OCI-LY3 (cell line): ENCODE results near the gene ADARB1.

Experiments used
- H2AFZ ChIP-seq: fragments of 200-600, 300-600 bp; shearing (Covaris generic); 2 replicates; pipeline ENCODE4 v1.6.0; 2014; ENCODE audit warnings: antibody characterized with exemption, low read depth, low read length
- H3K27ac ChIP-seq: fragments of 200-600, 300-600 bp; sonication (generic); 2 replicates; pipeline ENCODE4 v1.5.1; 2014; ENCODE audit warnings: mild to moderate bottlenecking, low read length, moderate library complexity, mixed read lengths
- H3K27me3 ChIP-seq: fragments of 200-600, 300-600 bp; sonication (generic); 2 replicates; pipeline ENCODE4 v1.6.1; 2014; ENCODE audit warnings: low read depth, low read length, mixed read lengths
- H3K36me3 ChIP-seq: fragments of 200-600, 300-600 bp; sonication (generic); replicated peaks from 2 replicates; pipeline ENCODE3; 2014; ENCODE audit warnings: low read depth, low read length, mixed read lengths
- H3K4me1 ChIP-seq: fragments of 300-600, 200-600 bp; sonication (generic); 2 replicates; pipeline ENCODE4 v1.6.1; 2014; ENCODE audit warnings: low read length, mixed read lengths
- H3K4me2 ChIP-seq: fragments of 200-600, 300-600 bp; sonication (generic); 2 replicates; pipeline ENCODE4 v1.6.1; 2014; ENCODE audit warnings: low read length, mixed read lengths
- H3K4me3 ChIP-seq: fragments of 300-600, 200-600 bp; sonication (generic); 2 replicates; pipeline ENCODE4 v1.5.1; 2014; ENCODE audit warnings: antibody characterized with exemption, mild to moderate bottlenecking, low read length, moderate library complexity
- H3K79me2 ChIP-seq: fragments of 300-600, 200-600 bp; shearing (Covaris generic); 2 replicates; pipeline ENCODE4 v1.6.1; 2014; ENCODE audit warnings: mild to moderate bottlenecking, low read length, mixed read lengths
- H3K9ac ChIP-seq: fragments of 300-600, 200-600 bp; shearing (Covaris generic); 2 replicates; pipeline ENCODE4 v1.6.0; 2014; ENCODE audit warnings: mild to moderate bottlenecking, low read length, moderate library complexity
- H3K9me3 ChIP-seq: fragments of 200-600, 300-600 bp; shearing (Covaris generic); 2 replicates; pipeline ENCODE4 v1.6.1; 2014; ENCODE audit warnings: low read length, mixed read lengths; ENCODE audit not compliant: insufficient read depth
- H4K20me1 ChIP-seq: fragments of 200-600, 300-600 bp; sonication (generic); 2 replicates; pipeline ENCODE4 v1.6.1; 2016; ENCODE audit warnings: low read length, mixed read lengths; ENCODE audit not compliant: insufficient read depth
- EZH2phosphoT487 ChIP-seq: fragments of 200-600 bp; shearing (Covaris generic); IDR thresholded peaks from 2 replicates; pipeline ENCODE4 v1.6.1; 2018; ENCODE audit warnings: antibody characterized with exemption, mixed run types, low read depth
- TF ChIP-seq, protein P1 (sequence below): fragments of 200-600, 300-600 bp; sonication (generic); IDR thresholded peaks from 2 replicates; pipeline ENCODE4 v1.5.1; 2014; ENCODE audit warnings: antibody characterized with exemption, low read length, low read depth

The ADARB1 gene

GRCh38 chr21:45126204-45126626 lies 51.8 kb downstream of the ADARB1 start:
- Histone ChIP-seq H4K20me1 (no peaks in the 10 kb centered on the region), H3K4me2 (no peak overlapping the region), H3K4me3 (no peak overlapping the region), H3K79me2 (no peaks in the 10 kb centered on the region), H3K9ac (no peak overlapping the region), H3K27ac (no peak overlapping the region), H2AFZ (no peak overlapping the region), H3K4me1 (no peaks in the 10 kb centered on the region), H3K9me3 (no peaks in the 10 kb centered on the region), H3K27me3 (peaks cover 36% of the 10 kb centered on the region), H3K36me3 (no peaks in the 10 kb centered on the region)
- TF ChIP-seq, protein P1, sequence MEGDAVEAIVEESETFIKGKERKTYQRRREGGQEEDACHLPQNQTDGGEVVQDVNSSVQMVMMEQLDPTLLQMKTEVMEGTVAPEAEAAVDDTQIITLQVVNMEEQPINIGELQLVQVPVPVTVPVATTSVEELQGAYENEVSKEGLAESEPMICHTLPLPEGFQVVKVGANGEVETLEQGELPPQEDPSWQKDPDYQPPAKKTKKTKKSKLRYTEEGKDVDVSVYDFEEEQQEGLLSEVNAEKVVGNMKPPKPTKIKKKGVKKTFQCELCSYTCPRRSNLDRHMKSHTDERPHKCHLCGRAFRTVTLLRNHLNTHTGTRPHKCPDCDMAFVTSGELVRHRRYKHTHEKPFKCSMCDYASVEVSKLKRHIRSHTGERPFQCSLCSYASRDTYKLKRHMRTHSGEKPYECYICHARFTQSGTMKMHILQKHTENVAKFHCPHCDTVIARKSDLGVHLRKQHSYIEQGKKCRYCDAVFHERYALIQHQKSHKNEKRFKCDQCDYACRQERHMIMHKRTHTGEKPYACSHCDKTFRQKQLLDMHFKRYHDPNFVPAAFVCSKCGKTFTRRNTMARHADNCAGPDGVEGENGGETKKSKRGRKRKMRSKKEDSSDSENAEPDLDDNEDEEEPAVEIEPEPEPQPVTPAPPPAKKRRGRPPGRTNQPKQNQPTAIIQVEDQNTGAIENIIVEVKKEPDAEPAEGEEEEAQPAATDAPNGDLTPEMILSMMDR, result no peak
- TF ChIP-seq EZH2phosphoT487, result no peak

DNA sequence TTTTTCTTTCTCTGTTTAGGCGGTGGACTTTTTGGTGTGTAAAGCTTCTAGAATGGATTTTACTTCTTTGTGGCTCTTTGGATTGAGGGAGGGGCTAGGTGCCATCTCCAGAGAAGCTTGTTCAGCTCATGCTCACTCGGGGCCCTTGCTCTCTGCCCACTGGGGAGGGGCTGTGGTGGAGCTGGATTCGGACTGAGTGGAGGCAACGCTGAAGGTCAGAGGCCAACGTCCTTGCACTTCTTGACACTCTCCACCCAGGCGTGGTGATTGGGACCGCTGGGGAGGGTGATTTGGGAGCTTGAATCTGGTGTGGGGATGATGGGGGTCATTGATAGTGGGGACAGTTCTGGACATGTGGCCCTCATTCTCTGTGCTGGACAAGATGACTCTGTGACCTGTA lies 52.6 kb downstream of the ADARB1 start:
- Histone ChIP-seq H3K4me2 (no peak overlapping the region), H3K9me3 (no peaks in the 10 kb centered on the region), H3K27me3 (peaks cover 32% of the 10 kb centered on the region), H4K20me1 (no peaks in the 10 kb centered on the region), H3K4me3 (no peak overlapping the region), H3K27ac (no peak overlapping the region), H3K79me2 (no peaks in the 10 kb centered on the region), H3K36me3 (no peaks in the 10 kb centered on the region), H3K9ac (no peak overlapping the region), H3K4me1 (no peaks in the 10 kb centered on the region), H2AFZ (no peak overlapping the region)
- TF ChIP-seq, protein P1, result no peak
- TF ChIP-seq EZH2phosphoT487, result no peak

GRCh38 chr21:45127937-45128336 lies 53.6 kb downstream of the ADARB1 start:
- TF ChIP-seq, protein P1, result no peak
- TF ChIP-seq EZH2phosphoT487, result no peak

GRCh38 chr21:45128613-45129188 lies 54.3 kb downstream of the ADARB1 start:
- H4K20me1 ChIP-seq, result no peaks in the 10 kb centered on the region
- H3K4me3 ChIP-seq, result no peak overlapping the region
- H3K4me1 ChIP-seq, result no peaks in the 10 kb centered on the region
- no peak for TF ChIP-seq EZH2phosphoT487
- TF ChIP-seq, protein P1, result peak; percentile 88
- no peak overlapping the region for H2AFZ ChIP-seq
- no peak overlapping the region for H3K9ac ChIP-seq
- peaks cover 23% of the 10 kb centered on the region for H3K27me3 ChIP-seq
- H3K9me3 ChIP-seq, result no peaks in the 10 kb centered on the region
- no peaks in the 10 kb centered on the region for H3K79me2 ChIP-seq
- H3K36me3 ChIP-seq, result no peaks in the 10 kb centered on the region
- no peak overlapping the region for H3K4me2 ChIP-seq
- H3K27ac ChIP-seq, result no peak overlapping the region

More at GRCh38 chr21:45127937-45128336, 53.6 kb downstream of the ADARB1 start:
- no peak overlapping the region for H3K4me3 ChIP-seq
- no peak overlapping the region for H3K4me2 ChIP-seq
- H3K9ac ChIP-seq, result no peak overlapping the region
- H3K79me2 ChIP-seq, result no peaks in the 10 kb centered on the region
- no peaks in the 10 kb centered on the region for H3K9me3 ChIP-seq
- H3K27ac ChIP-seq, result no peak overlapping the region
- H2AFZ ChIP-seq, result no peak overlapping the region
- H3K27me3 ChIP-seq, result peaks cover 25% of the 10 kb centered on the region
- no peaks in the 10 kb centered on the region for H4K20me1 ChIP-seq
- no peaks in the 10 kb centered on the region for H3K4me1 ChIP-seq
- H3K36me3 ChIP-seq, result no peaks in the 10 kb centered on the region
